Tibial nerve (tissue), 4 donors: ENCODE results near the gene LANCL3. TPM values are rescaled to one million over a fixed set of nuclear protein-coding genes. Genes with fewer than 3 reads are reported as not detected.
A peak's percentile ranks its signal among the peaks of the same experiment; 100 is the strongest.

ENCODE experiments used
- DNase-seq, 2 donors: peaks; one replicate each; pipeline ENCODE4 v3.0.0-alpha.2; 2019; ENCODE audit warnings: low spot score in 2 of 2
- H3K27ac ChIP-seq, 4 donors: fragments of 200-600 bp; sonication (generic) in 3 of 4; one replicate each; pipeline ENCODE4 v1.5.1; 2017 to 2019; ENCODE audit warnings: mild to moderate bottlenecking in 1 of 4
- H3K27me3 ChIP-seq, 2 donors: fragments of 200-600 bp; sonication (generic) in 1 of 2; one replicate each; pipeline versions ENCODE4 v1.5.1 to v1.6.0; 2017 to 2019
- H3K36me3 ChIP-seq, 3 donors: fragments of 200-600 bp; sonication (generic); one replicate each; pipeline ENCODE4 v1.5.1; 2018 to 2019
- H3K4me1 ChIP-seq, 4 donors: fragments of 200-600 bp; sonication (generic) in 3 of 4; one replicate each; pipeline ENCODE4 v1.5.1; 2017 to 2019
- H3K4me3 ChIP-seq, 4 donors: fragments of 200-600 bp; sonication (generic) in 3 of 4; one replicate each; pipeline ENCODE4 v1.5.1; 2017 to 2019; ENCODE audit warnings: mild to moderate bottlenecking in 1 of 4, moderate library complexity in 1 of 4
- H3K9me3 ChIP-seq, 4 donors: fragments of 200-600 bp; sonication (generic) in 3 of 4; one replicate each; pipeline ENCODE4 v1.5.1; 2017 to 2019
- EP300 ChIP-seq, 2 donors: sonication (generic); formaldehyde crosslinking; IDR thresholded peaks; one replicate each; pipeline ENCODE4 v1.6.1; 2017; ENCODE audit warnings: antibody characterized with exemption in 2 of 2, mild to moderate bottlenecking in 1 of 2
- POLR2A ChIP-seq, 2 donors: fragments of 450-650 bp; IDR thresholded peaks; one replicate each; pipeline ENCODE4 v1.6.1; 2017; ENCODE audit warnings: antibody characterized with exemption in 2 of 2, mild to moderate bottlenecking in 2 of 2, moderate library complexity in 2 of 2
- WGBS, 2 donors: methylation state at CpG; one replicate each; pipeline ENCODE4 v1.1.5; 2018; 5-methylcytosine and 5-hydroxymethylcytosine counted together
- total RNA-seq, 4 donors: library from RNA; depleted of rRNA; stranded (reverse); fragments of >200 nt; gene quantifications; one replicate each; pipeline ENCODE4 v1.1.0, GENCODE V29; 2016
- TF ChIP-seq, protein P1 (sequence below), 5 experiments: fragments of 200-600 bp in 3 of 5; fragments of 450-650 bp in 2 of 5; sonication (generic) in 3 of 5; IDR thresholded peaks; one replicate each; pipeline ENCODE4 v1.5.1; 2016 to 2019; ENCODE audit warnings: antibody characterized with exemption in 5 of 5, mild to moderate bottlenecking in 3 of 5, moderate library complexity in 2 of 5

The LANCL3 gene
- total RNA-seq, 4 donors from 2014 or later = 0.22 to 1.8 (median 1.2) TPM

GRCh38 chrX:37679230-37679629 lies 107.8 kb downstream of the LANCL3 start:
- Histone ChIP-seq H3K36me3 (no peaks in the 10 kb centered on the region), H3K27me3 (peaks cover 0 to 3% of the 10 kb centered on the region in 2 donors), H3K27ac (no peak overlapping the region), H3K9me3 (no peaks in the 10 kb centered on the region), H3K4me3 (no peak overlapping the region), H3K4me1 (no peaks in the 10 kb centered on the region)
- TF ChIP-seq POLR2A (IDR thresholded peaks at IDR 0.05) (no peak), EP300 (IDR thresholded peaks at IDR 0.05) (no peak)
- TF ChIP-seq, protein P1, sequence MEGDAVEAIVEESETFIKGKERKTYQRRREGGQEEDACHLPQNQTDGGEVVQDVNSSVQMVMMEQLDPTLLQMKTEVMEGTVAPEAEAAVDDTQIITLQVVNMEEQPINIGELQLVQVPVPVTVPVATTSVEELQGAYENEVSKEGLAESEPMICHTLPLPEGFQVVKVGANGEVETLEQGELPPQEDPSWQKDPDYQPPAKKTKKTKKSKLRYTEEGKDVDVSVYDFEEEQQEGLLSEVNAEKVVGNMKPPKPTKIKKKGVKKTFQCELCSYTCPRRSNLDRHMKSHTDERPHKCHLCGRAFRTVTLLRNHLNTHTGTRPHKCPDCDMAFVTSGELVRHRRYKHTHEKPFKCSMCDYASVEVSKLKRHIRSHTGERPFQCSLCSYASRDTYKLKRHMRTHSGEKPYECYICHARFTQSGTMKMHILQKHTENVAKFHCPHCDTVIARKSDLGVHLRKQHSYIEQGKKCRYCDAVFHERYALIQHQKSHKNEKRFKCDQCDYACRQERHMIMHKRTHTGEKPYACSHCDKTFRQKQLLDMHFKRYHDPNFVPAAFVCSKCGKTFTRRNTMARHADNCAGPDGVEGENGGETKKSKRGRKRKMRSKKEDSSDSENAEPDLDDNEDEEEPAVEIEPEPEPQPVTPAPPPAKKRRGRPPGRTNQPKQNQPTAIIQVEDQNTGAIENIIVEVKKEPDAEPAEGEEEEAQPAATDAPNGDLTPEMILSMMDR (IDR thresholded peaks at IDR 0.05) = no peak
- DNase-seq = no peak
- WGBS, 2 donors = 54 to 100% methylated on average over 1 of the region's 1 CpG

- Histone ChIP-seq H3K27ac (no peak overlapping the region), H3K27me3 (no peaks in the 10 kb centered on the region), H3K4me1 (no peaks in the 10 kb centered on the region), H3K9me3 (no peaks in the 10 kb centered on the region), H3K36me3 (no peaks in the 10 kb centered on the region), H3K4me3 (no peak overlapping the region)
- DNase-seq = no peak
- TF ChIP-seq POLR2A (IDR thresholded peaks at IDR 0.05) = no peak
- no peak for TF ChIP-seq EP300 (IDR thresholded peaks at IDR 0.05)
- TF ChIP-seq, protein P1 (IDR thresholded peaks at IDR 0.05) = no peak
- WGBS, 2 donors = 83 to 100% methylated on average over 1 of the region's 1 CpG
These were observed 108.4 kb downstream of the LANCL3 start for GRCh38 chrX:37679888-37680287.

- peaks cover 0 to 3% (median 0%) of the 10 kb centered on the region in 4 donors for H3K4me1 ChIP-seq
- TF ChIP-seq, protein P1 (IDR thresholded peaks at IDR 0.05) = no peak
- no peak for TF ChIP-seq POLR2A (IDR thresholded peaks at IDR 0.05)
- no peak for TF ChIP-seq EP300 (IDR thresholded peaks at IDR 0.05)
- H3K9me3 ChIP-seq = no peaks in the 10 kb centered on the region
- no peak overlapping the region for H3K4me3 ChIP-seq
- H3K36me3 ChIP-seq = no peaks in the 10 kb centered on the region
- no peak for DNase-seq
- H3K27ac ChIP-seq = no peak overlapping the region
- H3K27me3 ChIP-seq = no peaks in the 10 kb centered on the region
These were observed 113.0 kb downstream of the LANCL3 start for GRCh38 chrX:37684426-37684825.

GRCh38 chrX:37684973-37685372 lies 113.5 kb downstream of the LANCL3 start:
- peak overlapping the region in 1 of 4 donors; percentile 59 for H3K27ac ChIP-seq
- H3K9me3 ChIP-seq = no peaks in the 10 kb centered on the region

More at GRCh38 chrX:37684973-37685372, 113.5 kb downstream of the LANCL3 start:
- TF ChIP-seq EP300 (IDR thresholded peaks at IDR 0.05) = no peak
- TF ChIP-seq, protein P1 (IDR thresholded peaks at IDR 0.05) = no peak
- TF ChIP-seq POLR2A (IDR thresholded peaks at IDR 0.05) = no peak
- 83 to 87% methylated on average over 3 of the region's 3 CpGs for WGBS, 2 donors
- peak overlapping the region in 2 of 4 donors; percentile 42 to 61 for H3K4me3 ChIP-seq
- no peaks in the 10 kb centered on the region for H3K36me3 ChIP-seq
- H3K27me3 ChIP-seq = no peaks in the 10 kb centered on the region
- H3K4me1 ChIP-seq = peaks cover 0 to 3% (median 0%) of the 10 kb centered on the region in 4 donors
- no peak for DNase-seq
